DOHH2 (cell line): ENCODE results near the gene DBN1.

ENCODE experiments used
- H3F3A ChIP-seq: fragments of 200-600 bp; sonication (generic), shearing (Covaris generic); 2 replicates; pipeline ENCODE4 v1.6.0; 2016; ENCODE audit warnings: antibody characterized with exemption, mild to moderate bottlenecking; ENCODE audit not compliant: control insufficient read depth, insufficient read depth
- H3K27ac ChIP-seq: fragments of 200-600 bp; sonication (generic); 2 replicates; pipeline ENCODE4 v1.5.1; 2014; ENCODE audit warnings: low read depth, mild to moderate bottlenecking, low read length, moderate library complexity
- H3K27me3 ChIP-seq: fragments of 200-600 bp; sonication (generic); 2 replicates; pipeline ENCODE4 v1.6.1; 2014; ENCODE audit warnings: mild to moderate bottlenecking, low read length, mixed read lengths; ENCODE audit not compliant: control insufficient read depth
- H3K36me3 ChIP-seq: fragments of 200-600 bp; sonication (generic); 2 replicates; pipeline ENCODE4 v1.6.1; 2014; ENCODE audit warnings: mild to moderate bottlenecking, low read length, moderate library complexity, mixed read lengths; ENCODE audit not compliant: control insufficient read depth
- H3K4me1 ChIP-seq: fragments of 200-600 bp; sonication (generic); 2 replicates; pipeline ENCODE4 v1.6.1; 2014; ENCODE audit warnings: mild to moderate bottlenecking, low read length, mixed read lengths; ENCODE audit not compliant: control insufficient read depth
- H3K4me2 ChIP-seq: fragments of 200-600 bp; sonication (generic); 2 replicates; pipeline ENCODE4 v1.6.0; 2014; ENCODE audit warnings: mild to moderate bottlenecking, low read length, moderate library complexity
- H3K4me3 ChIP-seq: fragments of 200-600 bp; sonication (generic); 2 replicates; pipeline ENCODE4 v1.5.1; 2014; ENCODE audit warnings: mild to moderate bottlenecking, low read length, mixed read lengths
- H3K79me2 ChIP-seq: fragments of 200-600 bp; sonication (generic); 2 replicates; pipeline ENCODE4 v1.6.1; 2014; ENCODE audit warnings: mild to moderate bottlenecking, low read length, mixed read lengths; ENCODE audit not compliant: control insufficient read depth
- H3K9me2 ChIP-seq: fragments of 200-600 bp; sonication (generic); replicated peaks from 2 replicates; pipeline ENCODE4 v1.6.1; 2014; ENCODE audit warnings: mild to moderate bottlenecking, low read length, mixed read lengths; ENCODE audit not compliant: control insufficient read depth
- H3K9me3 ChIP-seq: fragments of 200-600 bp; sonication (generic); 2 replicates; pipeline ENCODE4 v1.6.1; 2014; ENCODE audit warnings: antibody characterized with exemption, low read length, mixed read lengths; ENCODE audit not compliant: control insufficient read depth, insufficient read depth
- H4K20me1 ChIP-seq: fragments of 200-600 bp; sonication (generic); 2 replicates; pipeline ENCODE4 v1.6.0; 2014; ENCODE audit warnings: low read depth, mild to moderate bottlenecking, antibody characterized with exemption, low read length, moderate library complexity; ENCODE audit not compliant: control insufficient read depth, insufficient read depth
- CTCF ChIP-seq: fragments of 200-600 bp; sonication (generic); IDR thresholded peaks from one replicate; pipeline ENCODE4 v1.5.1; 2014; ENCODE audit warnings: antibody characterized with exemption, mild to moderate bottlenecking, low read depth, low read length; ENCODE audit not compliant: poor library complexity, severe bottlenecking
- EZH2phosphoT487 ChIP-seq: fragments of 200-600 bp; sonication (generic); IDR thresholded peaks from 2 replicates; pipeline ENCODE4 v1.6.1; 2017; ENCODE audit warnings: borderline replicate concordance, mild to moderate bottlenecking, antibody characterized with exemption, low read length, moderate library complexity, mixed read lengths

The DBN1 gene

GRCh38 chr5:177468329-177468684 lies 5.1 kb downstream of the DBN1 start:
- TF ChIP-seq EZH2phosphoT487 (no peak), CTCF (no peak)
- H4K20me1 ChIP-seq = peaks cover 13% of the 10 kb centered on the region; the same call in 1 of the 2 replicates
- H3K4me1 ChIP-seq = peaks cover 19% of the 10 kb centered on the region
- no peaks in the 10 kb centered on the region for H3F3A ChIP-seq
- H3K9me2 ChIP-seq = no peaks in the 10 kb centered on the region
- no peak overlapping the region for H3K4me2 ChIP-seq
- no peaks in the 10 kb centered on the region for H3K27me3 ChIP-seq
- peaks cover 36% of the 10 kb centered on the region for H3K79me2 ChIP-seq
- H3K9me3 ChIP-seq = no peaks in the 10 kb centered on the region
- H3K27ac ChIP-seq = no peak overlapping the region
- H3K36me3 ChIP-seq = peaks cover 46% of the 10 kb centered on the region
- H3K4me3 ChIP-seq = no peak overlapping the region

GRCh38 chr5:177467436-177467835 lies 6.0 kb downstream of the DBN1 start:
- Histone ChIP-seq H3K36me3 (peaks cover 46% of the 10 kb centered on the region), H3K27ac (no peak overlapping the region), H3F3A (no peaks in the 10 kb centered on the region), H3K4me3 (no peak overlapping the region), H3K79me2 (peaks cover 33% of the 10 kb centered on the region), H3K9me3 (no peaks in the 10 kb centered on the region), H3K9me2 (no peaks in the 10 kb centered on the region), H3K4me2 (no peak overlapping the region), H4K20me1 (peaks cover 13% of the 10 kb centered on the region; the same call in 1 of the 2 replicates), H3K27me3 (no peaks in the 10 kb centered on the region), H3K4me1 (peaks cover 21% of the 10 kb centered on the region)
- TF ChIP-seq CTCF (no peak), EZH2phosphoT487 (no peak)

- peaks cover 21% of the 10 kb centered on the region for H3K4me1 ChIP-seq
- H3K9me2 ChIP-seq = no peaks in the 10 kb centered on the region
- TF ChIP-seq EZH2phosphoT487 (no peak), CTCF (no peak)
- H3K79me2 ChIP-seq = peaks cover 27% of the 10 kb centered on the region
- no peaks in the 10 kb centered on the region for H3K27me3 ChIP-seq
- H3K4me3 ChIP-seq = no peak overlapping the region
- peaks cover 8% of the 10 kb centered on the region; the same call in 1 of the 2 replicates for H4K20me1 ChIP-seq
- no peak overlapping the region for H3K27ac ChIP-seq
- H3K9me3 ChIP-seq = no peaks in the 10 kb centered on the region
- H3K4me2 ChIP-seq = no peak overlapping the region
- no peaks in the 10 kb centered on the region for H3F3A ChIP-seq
- H3K36me3 ChIP-seq = peaks cover 42% of the 10 kb centered on the region
These were observed 6.6 kb downstream of the DBN1 start for GRCh38 chr5:177466861-177467260.
